BJ (cell line): ENCODE data around the gene CSF1. TPM values are rescaled to one million over a fixed set of nuclear protein-coding genes. Genes with fewer than 3 reads are reported as not detected.

ENCODE experiments used
- CTCF ChIA-PET: fragments of 350-600 bp; formaldehyde crosslinking; extraction: SDS; loops from one replicate; lab custom pipeline; 2021; ENCODE audit warnings: antibody characterized with exemption, inconsistent platforms; lab: Yijun Ruan, JAX
- POLR2A ChIA-PET: fragments of 300-600 bp; sonication (Branson Sonifier 250); formaldehyde crosslinking; extraction: SDS; loops from one replicate; lab custom pipeline; 2021; ENCODE audit warnings: antibody characterized with exemption; lab: Charles Lee
- DNase-seq: peaks from one replicate; pipeline ENCODE4 v3.0.0-alpha.2; 2011; ENCODE audit warnings: low read depth
- H3K27me3 ChIP-seq: 2 replicates; pipeline ENCODE4 v1.6.0; 2011; ENCODE audit warnings: low read length; ENCODE audit not compliant: control insufficient read depth, insufficient read depth
- H3K36me3 ChIP-seq: 2 replicates; pipeline ENCODE4 v1.5.1; 2011; ENCODE audit warnings: low read length; ENCODE audit not compliant: control insufficient read depth, insufficient read depth
- H3K4me3 ChIP-seq: 2 replicates; pipeline ENCODE4 v1.5.1; 2011; ENCODE audit warnings: low read depth, mild to moderate bottlenecking, control low read depth, low read length
- polyA plus RNA-seq: library from polyadenylated mRNA; depleted of rRNA; stranded (reverse); fragments of >200 nt; gene quantifications from 2 replicates; pipeline ENCODE4 v1.2.3, GENCODE V29; 2011
- TF ChIP-seq, protein P1 (sequence below): IDR thresholded peaks from 2 replicates; pipeline ENCODE4 v1.5.1; 2011; ENCODE audit warnings: low read depth, mild to moderate bottlenecking, control low read depth, inconsistent platforms, low read length, moderate library complexity; ENCODE audit not compliant: insufficient read depth

The CSF1 gene
- polyA plus RNA-seq, 1 experiment: 48.4 TPM

DNA sequence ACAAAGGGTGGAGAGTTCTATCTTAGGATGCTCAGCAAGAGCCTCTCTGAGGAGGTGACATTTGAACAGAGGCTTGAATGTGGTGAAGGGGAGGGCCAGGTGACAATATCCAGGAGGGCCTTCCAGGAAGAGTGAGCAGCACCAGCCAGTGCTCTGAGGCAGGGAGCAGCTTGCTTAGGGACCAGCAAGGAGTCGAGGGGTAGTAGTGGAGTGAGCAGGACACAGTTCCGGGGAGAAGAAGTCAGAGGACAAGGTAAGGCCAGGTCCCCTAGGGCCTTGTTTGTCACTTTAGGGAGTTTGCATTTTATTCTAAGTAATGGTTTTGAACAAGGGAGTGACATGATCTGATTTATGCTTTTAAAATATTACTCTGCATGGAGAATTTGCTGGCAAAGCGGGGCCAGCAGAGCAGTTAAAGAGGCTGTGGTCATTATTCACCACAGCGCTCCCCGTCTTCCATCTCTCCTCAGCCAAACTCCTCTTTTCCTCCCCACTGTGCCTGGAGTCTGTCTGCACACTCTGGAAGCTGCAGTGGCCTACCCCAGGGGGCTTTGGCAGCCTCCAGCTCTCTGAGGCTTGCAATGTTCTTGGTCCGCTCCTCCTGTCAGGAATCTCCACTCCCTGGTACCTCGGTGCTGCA, 17.0 kb upstream of the CSF1 start:
- CTCF ChIA-PET: interaction anchor here (1.1 to 1.4 kb wide), 3 partner anchors 9 to 12 kb away, joined by 3 to 5 read pairs (median 3); no protein-coding TSS in a partner anchor
- Histone ChIP-seq H3K4me3 (no peak overlapping the region), H3K27me3 (no peaks in the 10 kb centered on the region), H3K36me3 (no peaks in the 10 kb centered on the region)
- TF ChIP-seq, protein P1, sequence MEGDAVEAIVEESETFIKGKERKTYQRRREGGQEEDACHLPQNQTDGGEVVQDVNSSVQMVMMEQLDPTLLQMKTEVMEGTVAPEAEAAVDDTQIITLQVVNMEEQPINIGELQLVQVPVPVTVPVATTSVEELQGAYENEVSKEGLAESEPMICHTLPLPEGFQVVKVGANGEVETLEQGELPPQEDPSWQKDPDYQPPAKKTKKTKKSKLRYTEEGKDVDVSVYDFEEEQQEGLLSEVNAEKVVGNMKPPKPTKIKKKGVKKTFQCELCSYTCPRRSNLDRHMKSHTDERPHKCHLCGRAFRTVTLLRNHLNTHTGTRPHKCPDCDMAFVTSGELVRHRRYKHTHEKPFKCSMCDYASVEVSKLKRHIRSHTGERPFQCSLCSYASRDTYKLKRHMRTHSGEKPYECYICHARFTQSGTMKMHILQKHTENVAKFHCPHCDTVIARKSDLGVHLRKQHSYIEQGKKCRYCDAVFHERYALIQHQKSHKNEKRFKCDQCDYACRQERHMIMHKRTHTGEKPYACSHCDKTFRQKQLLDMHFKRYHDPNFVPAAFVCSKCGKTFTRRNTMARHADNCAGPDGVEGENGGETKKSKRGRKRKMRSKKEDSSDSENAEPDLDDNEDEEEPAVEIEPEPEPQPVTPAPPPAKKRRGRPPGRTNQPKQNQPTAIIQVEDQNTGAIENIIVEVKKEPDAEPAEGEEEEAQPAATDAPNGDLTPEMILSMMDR: no peak
- DNase-seq: no peak
- POLR2A ChIA-PET: no interaction called here

DNA sequence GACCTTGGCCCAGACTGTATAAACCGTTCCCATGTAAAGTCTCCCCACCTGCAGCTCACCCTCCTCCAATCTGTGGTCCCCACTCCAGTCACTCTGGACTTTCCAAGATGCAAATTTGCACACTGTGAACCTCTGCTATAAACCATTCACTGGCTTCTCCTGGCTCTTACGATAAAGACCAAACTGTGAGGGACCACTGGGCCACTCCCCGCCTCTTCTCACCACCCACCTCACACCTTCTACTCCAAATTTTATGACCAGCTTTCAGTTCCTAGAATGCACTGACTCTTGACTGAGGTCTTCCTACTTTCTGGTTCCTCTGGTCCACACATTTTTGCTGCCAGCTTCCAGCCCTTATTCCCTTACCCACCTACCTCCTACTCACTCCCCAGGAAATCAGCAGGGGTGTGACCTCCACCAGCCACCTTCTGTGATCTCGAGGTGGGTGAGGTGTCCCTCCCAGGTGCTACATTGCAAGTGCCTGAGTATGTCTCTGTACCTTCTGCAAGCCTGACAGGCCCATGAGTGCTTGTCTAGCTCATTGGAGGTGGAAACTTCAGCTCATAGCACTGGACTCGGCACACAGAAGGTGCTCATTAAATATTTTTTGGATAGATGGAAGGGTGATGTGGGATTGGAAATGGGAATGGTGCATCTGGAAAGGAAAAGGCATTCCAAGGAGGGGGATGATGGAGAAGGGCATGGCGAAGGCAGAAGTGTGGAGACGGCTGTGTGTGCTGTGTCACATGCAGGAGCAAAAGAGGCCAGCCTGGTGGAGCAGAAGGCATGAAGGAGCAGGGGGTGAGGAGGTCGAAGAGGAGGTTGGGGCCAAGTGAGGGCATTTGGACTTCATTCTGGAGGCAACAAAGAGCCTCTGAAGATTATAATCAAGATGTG, 15.6 kb upstream of the CSF1 start:
- no peak overlapping the region for H3K4me3 ChIP-seq
- CTCF ChIA-PET: no interaction called here
- DNase-seq: no peak
- POLR2A ChIA-PET: interaction anchor here (0.5 kb wide), 1 partner anchor 23 kb away, joined by 3 read pairs; no protein-coding TSS in a partner anchor
- no peaks in the 10 kb centered on the region for H3K36me3 ChIP-seq
- TF ChIP-seq, protein P1: no peak
- no peaks in the 10 kb centered on the region for H3K27me3 ChIP-seq

DNA sequence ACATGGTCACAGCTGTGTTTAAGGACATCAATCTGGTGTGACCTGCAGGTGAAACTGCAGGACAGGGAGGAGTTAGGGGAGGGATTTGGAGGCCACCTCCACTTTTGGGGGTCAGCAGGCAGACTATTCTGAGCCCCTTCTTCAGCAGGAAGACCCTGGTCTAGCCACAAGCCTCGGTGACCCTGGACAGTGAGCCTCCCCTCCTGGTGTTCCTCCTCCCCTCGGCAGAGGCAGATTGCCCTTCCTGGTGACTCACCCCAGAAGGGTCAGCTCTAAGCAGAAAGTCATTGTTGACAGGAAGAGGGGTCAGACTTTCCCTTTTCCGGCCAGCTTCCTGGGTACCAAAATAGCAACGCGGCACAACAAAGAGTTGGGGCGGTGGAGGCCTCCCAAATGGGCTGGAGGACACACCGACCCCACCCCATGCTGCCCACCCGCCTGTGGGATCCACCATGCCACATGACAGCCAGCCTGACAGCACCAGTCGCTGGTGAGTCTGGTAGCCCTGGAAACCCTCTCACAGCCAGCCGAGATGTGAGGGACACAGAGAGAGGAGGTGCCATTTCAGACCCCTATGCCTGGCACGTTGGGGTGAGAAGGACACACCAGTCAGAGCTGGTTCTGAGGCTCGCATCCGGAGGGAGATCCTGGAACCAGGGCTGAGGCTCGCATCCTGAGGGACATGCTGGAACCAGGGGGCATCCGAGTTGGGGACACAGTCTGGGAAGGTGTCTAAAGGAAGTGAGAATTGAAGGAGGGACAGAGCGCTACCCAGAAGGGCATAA, 14.7 kb upstream of the CSF1 start:
- CTCF ChIA-PET: interaction anchor here (2.7 kb wide), 1 partner anchor 119 kb away, joined by 6 read pairs; no protein-coding TSS in a partner anchor
- no peaks in the 10 kb centered on the region for H3K36me3 ChIP-seq
- H3K27me3 ChIP-seq: no peaks in the 10 kb centered on the region
- POLR2A ChIA-PET: interaction anchor here (0.5 kb wide), 1 partner anchor 24 kb away, joined by 3 read pairs; no protein-coding TSS in a partner anchor
- no peak overlapping the region for H3K4me3 ChIP-seq
- TF ChIP-seq, protein P1: no peak
- DNase-seq: no peak

DNA sequence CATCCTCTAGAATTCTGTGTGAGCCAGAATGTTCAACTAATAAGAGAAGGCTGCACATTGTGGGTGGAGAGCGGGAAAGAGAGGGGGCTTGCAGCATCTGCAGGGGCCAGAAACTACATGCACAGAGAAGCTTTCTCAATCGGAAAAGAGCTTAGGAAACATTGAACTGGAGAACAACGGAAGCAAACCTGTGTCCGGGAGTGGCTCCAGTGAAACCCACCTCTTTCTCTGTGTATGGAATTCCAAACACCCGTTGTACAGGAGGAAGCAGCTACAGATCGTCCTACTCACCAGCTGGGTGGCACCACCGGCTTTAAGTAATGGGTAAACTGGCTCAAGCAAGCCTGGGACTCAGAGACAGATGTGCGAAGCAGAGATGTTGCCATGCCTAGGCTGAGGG, 14.0 kb upstream of the CSF1 start:
- DNase-seq: no peak
- Histone ChIP-seq H3K36me3 (no peaks in the 10 kb centered on the region), H3K27me3 (no peaks in the 10 kb centered on the region), H3K4me3 (no peak overlapping the region)
- TF ChIP-seq, protein P1: no peak
- POLR2A ChIA-PET: no interaction called here
- CTCF ChIA-PET: interaction anchor here (2.7 kb wide), 1 partner anchor 120 kb away, joined by 6 read pairs; no protein-coding TSS in a partner anchor
